Mucosa of rectum (tissue), 2 donors: ENCODE data around the gene KANSL3.

Experiments used
- H3K27ac ChIP-seq, 2 donors: one replicate each; pipeline ENCODE4 v1.7.0; 2013; ENCODE audit warnings: inconsistent platforms in 2 of 2, low read depth in 2 of 2, low read length in 2 of 2
- H3K27me3 ChIP-seq, 2 donors: one replicate each; pipeline ENCODE4 v1.7.0; 2013; ENCODE audit warnings: low read length in 2 of 2; ENCODE audit not compliant: control insufficient read depth in 2 of 2, insufficient read depth in 2 of 2
- H3K36me3 ChIP-seq, 2 donors: one replicate each; pipeline ENCODE4 v1.7.0; 2013; ENCODE audit warnings: low read length in 2 of 2; ENCODE audit not compliant: control insufficient read depth in 2 of 2, insufficient read depth in 2 of 2
- H3K4me1 ChIP-seq, 2 donors: one replicate each; pipeline ENCODE4 v1.7.0; 2013; ENCODE audit warnings: low read length in 2 of 2, mild to moderate bottlenecking in 1 of 2; ENCODE audit not compliant: control insufficient read depth in 2 of 2, insufficient read depth in 2 of 2
- H3K4me3 ChIP-seq, 2 donors: one replicate each; pipeline ENCODE4 v1.7.0; 2013; ENCODE audit warnings: low read length in 2 of 2
- H3K9ac ChIP-seq, 2 donors: one replicate each; pipeline ENCODE4 v1.7.0; 2013; ENCODE audit warnings: low read length in 2 of 2, low read depth in 1 of 2, mild to moderate bottlenecking in 1 of 2
- H3K9me3 ChIP-seq, 2 donors: one replicate each; pipeline ENCODE4 v1.7.0; 2013; ENCODE audit warnings: low read length in 2 of 2; ENCODE audit not compliant: control insufficient read depth in 2 of 2
- donor health status: healthy.
- donor health status: Normal muscosa, but diverticular disease.

Gene KANSL3

DNA sequence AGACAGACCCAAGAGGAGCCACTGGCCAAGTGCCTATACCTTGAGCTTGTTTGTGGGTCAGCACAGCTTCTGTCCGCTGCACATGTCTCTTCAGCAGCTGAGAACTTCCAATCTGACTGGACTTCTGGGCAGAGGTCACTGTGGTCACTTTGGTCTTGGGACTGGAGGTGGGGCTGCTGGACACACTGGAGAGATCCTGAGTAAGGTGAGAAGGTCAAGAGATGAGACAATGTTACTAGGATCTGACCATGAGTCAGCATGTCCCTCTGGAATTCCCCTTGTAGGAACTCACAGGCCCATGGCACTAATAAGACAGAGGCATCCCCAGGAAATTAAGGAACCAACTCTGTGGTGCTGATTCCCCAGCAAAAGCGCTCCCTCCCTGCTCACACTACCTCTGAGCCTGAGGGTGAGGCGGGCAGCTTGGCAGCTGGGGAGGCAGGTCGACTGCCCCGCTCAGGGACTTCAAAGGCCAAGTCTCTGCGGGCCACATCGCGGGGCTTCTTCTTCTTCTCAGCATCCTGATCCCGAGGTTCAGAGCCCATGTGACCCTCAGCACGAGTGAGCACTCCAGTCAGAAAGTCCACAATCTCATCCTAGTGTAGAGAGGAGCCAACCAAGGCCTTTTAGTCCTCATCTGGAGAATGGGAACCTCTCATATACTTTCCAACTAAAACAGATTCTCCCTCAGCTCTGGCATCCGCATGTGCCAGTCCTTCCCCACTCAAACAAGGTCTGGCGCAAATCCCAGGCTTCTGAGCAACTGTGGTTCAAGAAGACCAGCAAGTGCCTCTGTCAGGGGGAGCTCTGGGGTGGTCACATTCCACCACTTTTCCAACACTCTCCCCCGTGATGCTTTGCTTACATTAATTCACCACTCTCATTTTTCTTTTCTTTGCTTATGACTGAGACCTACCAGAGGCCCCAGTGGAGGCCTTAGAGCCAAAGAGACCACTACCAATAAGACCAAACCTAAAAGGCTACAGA is 29.4 kb downstream of the KANSL3 start:
- no peak overlapping the region for H3K4me3 ChIP-seq
- H3K36me3 ChIP-seq: peaks cover 93 to 96% of the 10 kb centered on the region in 2 donors
- no peak overlapping the region for H3K9ac ChIP-seq
- no peak overlapping the region for H3K27ac ChIP-seq
- no peaks in the 10 kb centered on the region for H3K4me1 ChIP-seq
- no peaks in the 10 kb centered on the region for H3K9me3 ChIP-seq
- H3K27me3 ChIP-seq: no peaks in the 10 kb centered on the region

- Histone ChIP-seq H3K9ac (no peak overlapping the region), H3K27me3 (no peaks in the 10 kb centered on the region), H3K27ac (no peak overlapping the region), H3K4me1 (peaks cover 0 to 3% of the 10 kb centered on the region in 2 donors), H3K36me3 (peaks cover 89 to 92% of the 10 kb centered on the region in 2 donors), H3K4me3 (no peak overlapping the region), H3K9me3 (no peaks in the 10 kb centered on the region)
These were observed 34.0 kb downstream of the KANSL3 start for GRCh38 chr2:96604104-96604503.

- Histone ChIP-seq H3K27ac (peak overlapping the region; percentile 5 to 66), H3K36me3 (peaks cover 82 to 83% of the 10 kb centered on the region in 2 donors), H3K9me3 (no peaks in the 10 kb centered on the region), H3K4me1 (peaks cover 0 to 3% of the 10 kb centered on the region in 2 donors), H3K4me3 (no peak overlapping the region), H3K27me3 (no peaks in the 10 kb centered on the region), H3K9ac (no peak overlapping the region)
These were observed 35.7 kb downstream of the KANSL3 start for GRCh38 chr2:96602330-96602823.

DNA sequence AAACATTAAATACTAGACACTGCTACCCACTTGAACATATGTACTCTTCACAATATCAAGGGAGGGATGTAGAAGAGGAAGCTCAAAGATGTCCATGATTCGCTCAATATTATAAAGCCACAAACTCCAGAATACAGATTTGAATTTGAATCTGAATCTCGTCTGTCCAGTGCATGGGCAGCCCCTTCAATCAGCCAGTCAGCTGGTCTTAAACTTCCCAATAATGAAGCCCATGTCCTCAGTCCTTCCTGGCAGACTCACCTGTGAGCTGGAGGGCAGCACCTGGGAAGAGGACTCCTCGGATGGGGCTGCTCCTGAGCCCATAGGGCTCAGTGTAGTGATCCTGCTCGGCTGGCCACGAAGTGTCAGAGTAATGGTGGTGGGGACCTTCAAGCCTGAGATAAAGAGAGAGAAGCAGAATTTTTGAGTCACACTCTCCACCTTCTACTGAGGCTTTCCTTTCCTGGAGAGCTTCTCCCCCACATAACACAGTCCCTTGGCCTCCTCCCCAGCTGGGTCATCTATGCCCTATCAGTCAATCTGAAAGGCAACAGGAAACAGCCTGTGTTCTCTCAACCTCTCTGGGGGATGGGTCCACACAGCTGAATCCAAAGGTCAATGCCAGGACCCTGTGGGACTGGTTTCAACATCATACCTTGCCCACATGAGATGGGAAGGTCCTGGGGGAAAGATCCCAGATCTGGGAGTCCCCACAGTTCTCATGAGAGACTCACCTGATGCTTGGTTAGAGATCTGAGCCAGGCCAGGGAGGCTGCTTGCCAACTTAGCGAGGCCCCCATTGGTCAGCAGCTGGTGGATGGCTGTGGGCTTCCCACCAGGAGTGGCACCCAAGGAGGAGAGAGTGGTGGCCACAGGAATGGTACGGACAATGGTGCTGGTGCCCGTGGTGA is 36.5 kb downstream of the KANSL3 start:
- H3K27ac ChIP-seq: peak overlapping the region; percentile 37 to 66
- peaks cover 78 to 80% of the 10 kb centered on the region in 2 donors for H3K36me3 ChIP-seq
- H3K9ac ChIP-seq: no peak overlapping the region
- H3K27me3 ChIP-seq: no peaks in the 10 kb centered on the region
- H3K4me3 ChIP-seq: no peak overlapping the region
- H3K4me1 ChIP-seq: peaks cover 0 to 3% of the 10 kb centered on the region in 2 donors
- H3K9me3 ChIP-seq: no peaks in the 10 kb centered on the region

DNA sequence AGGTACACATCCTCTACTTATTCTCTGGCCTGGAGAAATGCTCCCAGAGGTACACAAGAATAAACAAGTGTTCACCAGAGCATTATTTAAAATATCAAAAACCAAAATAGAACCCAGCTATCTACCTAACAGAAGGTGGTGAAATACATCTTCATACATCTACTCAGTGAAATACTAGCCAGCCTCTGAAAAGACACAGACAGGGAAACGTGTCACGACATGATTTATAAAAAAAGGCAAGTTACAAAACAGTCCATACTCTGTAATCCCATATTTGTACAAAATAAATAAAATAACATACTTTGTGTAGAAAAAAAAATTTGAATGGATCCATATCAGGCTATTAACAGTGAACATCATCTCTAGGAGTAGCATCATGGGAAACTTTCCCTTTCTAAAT is 38.2 kb downstream of the KANSL3 start:
- H3K4me3 ChIP-seq: no peak overlapping the region
- H3K36me3 ChIP-seq: peaks cover 77 to 79% of the 10 kb centered on the region in 2 donors
- H3K9ac ChIP-seq: no peak overlapping the region
- H3K9me3 ChIP-seq: no peaks in the 10 kb centered on the region
- H3K27me3 ChIP-seq: no peaks in the 10 kb centered on the region
- no peak overlapping the region for H3K27ac ChIP-seq
- H3K4me1 ChIP-seq: peaks cover 2 to 3% of the 10 kb centered on the region in 2 donors

- peaks cover 0 to 4% of the 10 kb centered on the region in 2 donors for H3K4me1 ChIP-seq
- H3K9ac ChIP-seq: no peak overlapping the region
- H3K27me3 ChIP-seq: no peaks in the 10 kb centered on the region
- H3K4me3 ChIP-seq: no peak overlapping the region
- peaks cover 76 to 78% of the 10 kb centered on the region in 2 donors for H3K36me3 ChIP-seq
- H3K9me3 ChIP-seq: no peaks in the 10 kb centered on the region
- H3K27ac ChIP-seq: no peak overlapping the region
These were observed 41.5 kb downstream of the KANSL3 start for GRCh38 chr2:96596596-96596995.

- H3K36me3 ChIP-seq: peaks cover 59 to 65% of the 10 kb centered on the region in 2 donors
- H3K27me3 ChIP-seq: no peaks in the 10 kb centered on the region
- no peak overlapping the region for H3K4me3 ChIP-seq
- H3K9ac ChIP-seq: no peak overlapping the region
- no peaks in the 10 kb centered on the region for H3K9me3 ChIP-seq
- no peak overlapping the region for H3K27ac ChIP-seq
- H3K4me1 ChIP-seq: peaks cover 0 to 4% of the 10 kb centered on the region in 2 donors
These were observed 43.4 kb downstream of the KANSL3 start for GRCh38 chr2:96594691-96595152.

DNA sequence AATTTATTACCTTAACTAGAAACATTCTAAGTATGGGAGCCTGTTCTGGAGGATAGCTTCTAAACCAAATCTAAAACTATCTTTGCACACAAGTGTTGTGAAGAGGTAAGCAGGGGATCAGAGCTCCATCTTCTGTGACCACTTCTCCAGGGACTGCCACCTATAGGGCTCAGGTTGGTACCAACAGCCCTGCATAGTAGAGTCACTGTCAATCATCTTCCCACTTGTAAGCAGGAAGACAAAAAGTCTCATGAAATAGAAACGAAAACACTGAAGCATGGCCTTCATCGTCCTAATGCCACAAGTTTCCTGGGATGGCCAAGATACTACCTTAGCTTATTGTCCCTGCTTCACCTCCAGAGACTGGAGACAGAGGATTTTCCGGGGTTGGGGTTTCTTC is 43.8 kb downstream of the KANSL3 start:
- no peak overlapping the region for H3K4me3 ChIP-seq
- peaks cover 57 to 62% of the 10 kb centered on the region in 2 donors for H3K36me3 ChIP-seq
- no peaks in the 10 kb centered on the region for H3K9me3 ChIP-seq
- H3K27ac ChIP-seq: no peak overlapping the region
- peaks cover 0 to 4% of the 10 kb centered on the region in 2 donors for H3K4me1 ChIP-seq
- no peaks in the 10 kb centered on the region for H3K27me3 ChIP-seq
- H3K9ac ChIP-seq: no peak overlapping the region

GRCh38 chr2:96591494-96591893 is 46.6 kb downstream of the KANSL3 start:
- no peak overlapping the region for H3K4me3 ChIP-seq
- peaks cover 44 to 45% of the 10 kb centered on the region in 2 donors for H3K36me3 ChIP-seq

More at GRCh38 chr2:96591494-96591893, 46.6 kb downstream of the KANSL3 start:
- H3K4me1 ChIP-seq: peaks cover 0 to 4% of the 10 kb centered on the region in 2 donors
- no peaks in the 10 kb centered on the region for H3K9me3 ChIP-seq
- no peak overlapping the region for H3K9ac ChIP-seq
- H3K27ac ChIP-seq: peak overlapping the region in 1 of 2 donors; percentile 37
- no peaks in the 10 kb centered on the region for H3K27me3 ChIP-seq
